Activated CD8-positive, alpha-beta memory T cell treated with anti-CD3 and anti-CD28 coated beads for 4 hours (primary cell): ENCODE results near the gene PRR5L.

ENCODE experiments used
- DNase-seq, 2 donors: peaks; one replicate each; pipeline ENCODE4 v3.0.0-alpha.2; 2020; ENCODE audit warnings: low read depth in 2 of 2

The PRR5L gene

GRCh38 chr11:36400766-36401455 is 104.8 kb downstream of the PRR5L start:
- DNase-seq: no peak

GRCh38 chr11:36402568-36403170 is 106.6 kb downstream of the PRR5L start:
- DNase-seq: no peak

- DNase-seq: no peak
Measured at GRCh38 chr11:36403661-36404060, 107.6 kb downstream of the PRR5L start.

- no peak for DNase-seq
Measured at GRCh38 chr11:36404831-36405230, 108.7 kb downstream of the PRR5L start.

GRCh38 chr11:36405585-36406367 is 109.7 kb downstream of the PRR5L start:
- DNase-seq: no peak

- no peak for DNase-seq
Measured at GRCh38 chr11:36407356-36407755, 111.3 kb downstream of the PRR5L start.

- DNase-seq: no peak
Measured at GRCh38 chr11:36408498-36409136, 112.5 kb downstream of the PRR5L start.

- no peak for DNase-seq
Measured at GRCh38 chr11:36409152-36409816, 113.2 kb downstream of the PRR5L start.

GRCh38 chr11:36411202-36411640 is 115.1 kb downstream of the PRR5L start:
- no peak for DNase-seq

GRCh38 chr11:36412781-36413383 is 116.8 kb downstream of the PRR5L start:
- no peak for DNase-seq

- no peak for DNase-seq
Measured at GRCh38 chr11:36417154-36417553, 121.1 kb downstream of the PRR5L start.

- no peak for DNase-seq
Measured at GRCh38 chr11:36419791-36420424, 123.8 kb downstream of the PRR5L start.

GRCh38 chr11:36421546-36422155 is 125.6 kb downstream of the PRR5L start:
- DNase-seq: no peak

GRCh38 chr11:36425561-36426081 is 129.5 kb downstream of the PRR5L start:
- no peak for DNase-seq

- DNase-seq: no peak
Measured at GRCh38 chr11:36426226-36426848, 130.2 kb downstream of the PRR5L start.

GRCh38 chr11:36427079-36427478 is 131.0 kb downstream of the PRR5L start:
- no peak for DNase-seq

GRCh38 chr11:36427876-36428275 is 131.8 kb downstream of the PRR5L start:
- no peak for DNase-seq

- DNase-seq: peak in 1 of 2 donors; percentile 16
Measured at GRCh38 chr11:36431429-36432092, 135.5 kb downstream of the PRR5L start.

- DNase-seq: no peak
Measured at GRCh38 chr11:36432093-36432469, 136.0 kb downstream of the PRR5L start.
